IMR-90 (cell line): ENCODE data around the gene BRSK1.

Experiments
- BHLHE40 ChIP-seq: fragments of 150-350 bp; IDR thresholded peaks from 2 replicates; pipeline ENCODE4 v1.6.1; 2016; ENCODE audit warnings: mild to moderate bottlenecking, low read depth, low read length
- CEBPB ChIP-seq: IDR thresholded peaks from 2 replicates; pipeline ENCODE4 v1.6.1; 2012; ENCODE audit warnings: low read depth, low read length, improper control_type of control experiment
- MAFK ChIP-seq: IDR thresholded peaks from 2 replicates; pipeline ENCODE4 v1.6.1; 2012; ENCODE audit warnings: low read depth, low read length, improper control_type of control experiment
- POLR2A ChIP-seq: IDR thresholded peaks from 2 replicates; pipeline ENCODE4 v1.6.1; 2012; ENCODE audit warnings: mild to moderate bottlenecking, low read depth, low read length
- RCOR1 ChIP-seq: IDR thresholded peaks from 2 replicates; pipeline ENCODE4 v1.6.1; 2012; ENCODE audit warnings: mild to moderate bottlenecking, low read length, improper control_type of control experiment; ENCODE audit not compliant: insufficient replicate concordance
- TF ChIP-seq, protein P1 (sequence below): conservative IDR thresholded peaks from 2 replicates; pipeline ENCODE4 v1.5.1; 2012; ENCODE audit warnings: mild to moderate bottlenecking, low read depth, low read length, improper control_type of control experiment

DNA sequence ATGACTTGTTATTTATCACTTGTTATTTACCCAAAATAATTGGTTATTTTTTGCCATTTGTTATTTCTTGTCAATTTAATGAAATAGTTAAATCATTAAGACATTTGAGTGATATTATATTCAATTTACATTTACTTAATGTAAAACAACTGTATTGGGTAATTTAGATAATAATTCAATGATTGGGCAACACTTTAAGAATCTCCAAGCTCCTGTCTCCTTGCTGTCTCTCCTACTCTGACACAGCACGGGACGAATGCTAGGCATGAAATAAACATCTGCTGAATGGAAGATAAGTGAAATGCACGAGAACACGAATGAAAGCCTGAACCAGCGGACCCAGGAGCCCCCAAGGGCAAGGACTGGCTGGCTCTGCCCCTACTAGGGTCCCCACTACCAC lies 19.3 kb upstream of the BRSK1 start:
- TF ChIP-seq, protein P1, sequence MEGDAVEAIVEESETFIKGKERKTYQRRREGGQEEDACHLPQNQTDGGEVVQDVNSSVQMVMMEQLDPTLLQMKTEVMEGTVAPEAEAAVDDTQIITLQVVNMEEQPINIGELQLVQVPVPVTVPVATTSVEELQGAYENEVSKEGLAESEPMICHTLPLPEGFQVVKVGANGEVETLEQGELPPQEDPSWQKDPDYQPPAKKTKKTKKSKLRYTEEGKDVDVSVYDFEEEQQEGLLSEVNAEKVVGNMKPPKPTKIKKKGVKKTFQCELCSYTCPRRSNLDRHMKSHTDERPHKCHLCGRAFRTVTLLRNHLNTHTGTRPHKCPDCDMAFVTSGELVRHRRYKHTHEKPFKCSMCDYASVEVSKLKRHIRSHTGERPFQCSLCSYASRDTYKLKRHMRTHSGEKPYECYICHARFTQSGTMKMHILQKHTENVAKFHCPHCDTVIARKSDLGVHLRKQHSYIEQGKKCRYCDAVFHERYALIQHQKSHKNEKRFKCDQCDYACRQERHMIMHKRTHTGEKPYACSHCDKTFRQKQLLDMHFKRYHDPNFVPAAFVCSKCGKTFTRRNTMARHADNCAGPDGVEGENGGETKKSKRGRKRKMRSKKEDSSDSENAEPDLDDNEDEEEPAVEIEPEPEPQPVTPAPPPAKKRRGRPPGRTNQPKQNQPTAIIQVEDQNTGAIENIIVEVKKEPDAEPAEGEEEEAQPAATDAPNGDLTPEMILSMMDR, result no peak
- TF ChIP-seq CEBPB (peak; percentile 54; the same call in 1 of the 2 replicates), POLR2A (no peak), BHLHE40 (no peak), RCOR1 (no peak), MAFK (no peak)
